ENCODE results near the gene MAPK1IP1L. TPM values are rescaled to one million over a fixed set of nuclear protein-coding genes. Genes with fewer than 3 reads are reported as not detected.

The MAPK1IP1L gene
- total RNA-seq (2022; extraction: Qiagen RNA extraction), result 91.3 to 108 TPM (median 103 TPM) in 5 replicates

GRCh38 chr14:55051423-55052268, at the start of gene MAPK1IP1L:
Gene MAPK1IP1L (plus strand): TSS chr14:55051647. CDS start chr14:55061684, 10,037 bp downstream.

GRCh38 chr14:55026793-55027561, 24.5 kb upstream of the MAPK1IP1L start, which contains the start of the genes SOCS4 and WDHD1:
Gene SOCS4 (plus strand): TSS chr14:55027236. CDS start chr14:55043042, 15,806 bp downstream.
Gene WDHD1 (minus strand): TSS chr14:55027099. CDS start chr14:55026787, 312 bp downstream.

Other genes with a start within 250 kb of the MAPK1IP1L start
- 3.5 to 4.2 TPM (median 3.8 TPM) in 5 replicates for gene GCH1, start 148.8 kb upstream of the MAPK1IP1L start, total RNA-seq (2022; extraction: Qiagen RNA extraction)
- 9.4 to 13.7 TPM (median 10.6 TPM) in 5 replicates for gene WDHD1, start 24.5 kb upstream of the MAPK1IP1L start, total RNA-seq (2022; extraction: Qiagen RNA extraction)
- gene SOCS4, start 24.4 kb upstream of the MAPK1IP1L start, total RNA-seq (2022; extraction: Qiagen RNA extraction), result 7.6 to 13.1 TPM (median 8.7 TPM) in 5 replicates
- gene LGALS3, start 77.6 kb downstream of the MAPK1IP1L start, total RNA-seq (2022; extraction: Qiagen RNA extraction), result 156 to 177 TPM (median 161 TPM) in 5 replicates
- gene DLGAP5, start 139.9 kb downstream of the MAPK1IP1L start, total RNA-seq (2022; extraction: Qiagen RNA extraction), result 24.4 to 41.4 TPM (median 29.0 TPM) in 5 replicates
- gene FBXO34, start 219.8 kb downstream of the MAPK1IP1L start, total RNA-seq (2022; extraction: Qiagen RNA extraction), result 12.2 to 18.9 TPM (median 14.2 TPM) in 5 replicates